PC-9 (cell line): ENCODE results near the gene GLRA1. TPM values are rescaled to one million over a fixed set of nuclear protein-coding genes. Genes with fewer than 3 reads are reported as not detected.

ENCODE experiments used
- BruUV-seq: library from RNA; stranded (reverse); fragments of 400-500 nt; replicated peaks from 2 replicates; lab custom pipeline; 2021; lab: Mats Ljungman, UMichigan
- CTCF ChIA-PET: fragments of 300-600 bp; sonication (Branson Sonifier 250); formaldehyde crosslinking; loops from one replicate; lab custom pipeline; 2022; ENCODE audit warnings: antibody characterized with exemption; lab: Charles Lee
- POLR2A ChIA-PET: fragments of 300-600 bp; sonication (Branson Sonifier 250); formaldehyde crosslinking; loops from one replicate; lab custom pipeline; 2022; ENCODE audit warnings: antibody characterized with exemption; ENCODE audit not compliant: unreplicated experiment; lab: Charles Lee
- DNase-seq, 2 experiments: peaks; one replicate each; pipeline versions ENCODE4 v3.0.0 to v3.0.0-alpha.2; 2015 to 2022; ENCODE audit warnings: mixed read lengths in 1 of 2
- H2AFZ ChIP-seq: fragments of 200-600 bp; sonication (generic); 2 replicates; pipeline ENCODE4 v1.8.1; 2017; ENCODE audit warnings: antibody characterized with exemption
- H3F3A ChIP-seq: fragments of 200-600 bp; sonication (generic); 2 replicates; pipeline ENCODE4 v1.8.1; 2017; ENCODE audit warnings: antibody characterized with exemption, mild to moderate bottlenecking, low read depth; ENCODE audit not compliant: insufficient read depth
- H3K27ac ChIP-seq: fragments of 200-600 bp; sonication (generic); 2 replicates; pipeline ENCODE4 v1.6.1; 2016; ENCODE audit warnings: mixed run types
- H3K27me3 ChIP-seq: fragments of 200-600 bp; sonication (generic); 2 replicates; pipeline ENCODE4 v1.6.1; 2016; ENCODE audit warnings: low read depth, mixed run types; ENCODE audit not compliant: insufficient read depth
- H3K36me3 ChIP-seq: fragments of 200-600 bp; sonication (generic); 2 replicates; pipeline ENCODE4 v1.6.1; 2016; ENCODE audit warnings: low read depth, mixed run types
- H3K4me1 ChIP-seq: fragments of 200-600 bp; sonication (generic); replicated peaks from 2 replicates; pipeline ENCODE4 v1.6.1; 2016; ENCODE audit warnings: mixed run types; ENCODE audit not compliant: insufficient read depth
- H3K4me2 ChIP-seq: fragments of 200-600 bp; sonication (generic); 2 replicates; pipeline ENCODE4 v1.6.1; 2017; ENCODE audit warnings: mixed run types
- H3K4me3 ChIP-seq: fragments of 200-600 bp; sonication (generic); 2 replicates; pipeline ENCODE4 v1.6.1; 2016; ENCODE audit warnings: mixed run types
- H3K79me2 ChIP-seq: fragments of 200-600 bp; sonication (generic); 2 replicates; pipeline ENCODE4 v1.6.1; 2017; ENCODE audit warnings: low read depth, mixed run types
- H3K9me2 ChIP-seq: fragments of 200-600 bp; sonication (generic); 2 replicates; pipeline ENCODE4 v1.8.1; 2017; ENCODE audit warnings: mild to moderate bottlenecking; ENCODE audit not compliant: insufficient read depth
- H3K9me3 ChIP-seq: fragments of 200-600 bp; sonication (generic); 2 replicates; pipeline ENCODE4 v1.8.1; 2016; ENCODE audit warnings: low read depth; ENCODE audit not compliant: insufficient read depth
- H4K20me1 ChIP-seq: fragments of 200-600 bp; sonication (generic); 2 replicates; pipeline ENCODE4 v1.8.1; 2017; ENCODE audit not compliant: insufficient read depth
- EZH2 ChIP-seq: fragments of 200-600 bp; sonication (generic); IDR thresholded peaks from 2 replicates; pipeline ENCODE4 v1.8.0; 2017; ENCODE audit warnings: antibody characterized with exemption, low read depth
- intact Hi-C: fragments of 100-400 bp; cut with micrococcal nuclease; formaldehyde crosslinking; loops from one replicate; pipeline ENCODE4 v1.10.0; 2022; ENCODE audit not compliant: unreplicated experiment
- total RNA-seq: library from RNA; stranded (reverse); gene quantifications from 2 replicates; pipeline ENCODE4 v1.2.3, GENCODE V29; 2021
- TF ChIP-seq, protein P1 (sequence below): fragments of 200-600 bp; sonication (generic); conservative IDR thresholded peaks from 2 replicates; pipeline ENCODE4 v1.6.1; 2017; ENCODE audit warnings: mixed run types, antibody characterized with exemption, mild to moderate bottlenecking, moderate library complexity

The GLRA1 gene
- total RNA-seq, 1 experiment from 2014 or later, result not detected

DNA sequence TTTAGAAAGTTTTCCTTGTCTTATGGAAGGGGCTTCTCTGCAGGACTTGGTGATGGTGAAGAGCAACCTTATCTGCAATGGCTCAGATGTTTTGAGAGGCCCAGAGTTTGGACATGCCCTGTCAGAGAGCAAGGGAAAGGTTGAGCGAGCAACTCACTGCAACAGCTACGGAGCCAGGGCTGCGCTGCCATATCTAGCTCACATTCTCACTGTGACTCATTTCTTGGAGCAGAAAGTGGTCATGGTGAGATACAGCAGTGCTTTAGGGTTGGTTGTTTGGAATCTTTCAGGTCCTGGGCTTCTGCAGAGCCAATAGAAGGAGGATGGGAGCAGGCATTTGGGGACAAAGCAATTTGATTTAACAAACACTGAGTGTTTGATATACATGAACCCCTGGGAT lies 12.3 kb downstream of the GLRA1 start:
- no peaks in the 10 kb centered on the region for H3K9me2 ChIP-seq

DNA sequence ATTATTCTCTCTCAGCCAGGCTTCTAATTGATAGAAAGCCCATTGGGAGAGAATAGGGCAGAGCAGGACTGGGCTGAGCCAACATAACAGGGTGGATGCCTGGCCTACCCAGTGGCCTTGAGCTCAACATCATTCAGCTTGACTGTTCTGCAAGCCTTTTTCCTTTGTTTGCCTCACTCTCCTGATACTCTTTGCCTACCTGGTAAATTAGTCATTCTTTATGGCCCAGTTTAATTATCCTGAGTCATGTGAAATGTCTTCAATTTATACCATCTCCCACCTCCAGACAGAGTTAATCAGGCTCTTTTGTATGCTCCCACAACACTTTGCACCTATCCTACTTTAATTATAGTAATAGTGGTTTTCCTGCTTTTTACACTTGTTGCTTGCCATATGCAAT lies 13.6 kb downstream of the GLRA1 start:
- H3K27ac ChIP-seq, result no peak overlapping the region
- no peaks in the 10 kb centered on the region for H3F3A ChIP-seq
- no peaks in the 10 kb centered on the region for H3K9me3 ChIP-seq
- BruUV-seq, result no TSS peak
- 0 out of 2 replicates have a peak, but pooled peaks cover 6% of the 10 kb centered on the region for H3K27me3 ChIP-seq
- TF ChIP-seq EZH2, result no peak
- TF ChIP-seq, protein P1, sequence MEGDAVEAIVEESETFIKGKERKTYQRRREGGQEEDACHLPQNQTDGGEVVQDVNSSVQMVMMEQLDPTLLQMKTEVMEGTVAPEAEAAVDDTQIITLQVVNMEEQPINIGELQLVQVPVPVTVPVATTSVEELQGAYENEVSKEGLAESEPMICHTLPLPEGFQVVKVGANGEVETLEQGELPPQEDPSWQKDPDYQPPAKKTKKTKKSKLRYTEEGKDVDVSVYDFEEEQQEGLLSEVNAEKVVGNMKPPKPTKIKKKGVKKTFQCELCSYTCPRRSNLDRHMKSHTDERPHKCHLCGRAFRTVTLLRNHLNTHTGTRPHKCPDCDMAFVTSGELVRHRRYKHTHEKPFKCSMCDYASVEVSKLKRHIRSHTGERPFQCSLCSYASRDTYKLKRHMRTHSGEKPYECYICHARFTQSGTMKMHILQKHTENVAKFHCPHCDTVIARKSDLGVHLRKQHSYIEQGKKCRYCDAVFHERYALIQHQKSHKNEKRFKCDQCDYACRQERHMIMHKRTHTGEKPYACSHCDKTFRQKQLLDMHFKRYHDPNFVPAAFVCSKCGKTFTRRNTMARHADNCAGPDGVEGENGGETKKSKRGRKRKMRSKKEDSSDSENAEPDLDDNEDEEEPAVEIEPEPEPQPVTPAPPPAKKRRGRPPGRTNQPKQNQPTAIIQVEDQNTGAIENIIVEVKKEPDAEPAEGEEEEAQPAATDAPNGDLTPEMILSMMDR, result no peak
- no peaks in the 10 kb centered on the region for H3K4me1 ChIP-seq
- no peaks in the 10 kb centered on the region for H3K9me2 ChIP-seq
- CTCF ChIA-PET, result no interaction called here
- no peaks in the 10 kb centered on the region for H4K20me1 ChIP-seq
- no peak overlapping the region for H2AFZ ChIP-seq
- H3K36me3 ChIP-seq, result no peaks in the 10 kb centered on the region
- no peak overlapping the region for H3K4me2 ChIP-seq
- H3K4me3 ChIP-seq, result no peak overlapping the region
- intact Hi-C loops, result no loop called here
- no peaks in the 10 kb centered on the region for H3K79me2 ChIP-seq
- DNase-seq, result no peak
- POLR2A ChIA-PET, result no interaction called here

More for the DNA sequence above, 12.3 kb downstream of the GLRA1 start:
- Histone ChIP-seq H4K20me1 (no peaks in the 10 kb centered on the region), H3F3A (no peaks in the 10 kb centered on the region), H3K4me1 (no peaks in the 10 kb centered on the region), H3K79me2 (no peaks in the 10 kb centered on the region), H3K27ac (no peak overlapping the region), H3K9me3 (no peaks in the 10 kb centered on the region), H3K4me3 (no peak overlapping the region), H3K4me2 (no peak overlapping the region), H3K36me3 (no peaks in the 10 kb centered on the region), H2AFZ (no peak overlapping the region), H3K27me3 (peaks cover 9% of the 10 kb centered on the region; the same call in 1 of the 2 replicates)
- POLR2A ChIA-PET, result no interaction called here
- CTCF ChIA-PET, result no interaction called here
- no peak for TF ChIP-seq EZH2
- intact Hi-C loops, result no loop called here
- no peak for DNase-seq
- no TSS peak for BruUV-seq

DNA sequence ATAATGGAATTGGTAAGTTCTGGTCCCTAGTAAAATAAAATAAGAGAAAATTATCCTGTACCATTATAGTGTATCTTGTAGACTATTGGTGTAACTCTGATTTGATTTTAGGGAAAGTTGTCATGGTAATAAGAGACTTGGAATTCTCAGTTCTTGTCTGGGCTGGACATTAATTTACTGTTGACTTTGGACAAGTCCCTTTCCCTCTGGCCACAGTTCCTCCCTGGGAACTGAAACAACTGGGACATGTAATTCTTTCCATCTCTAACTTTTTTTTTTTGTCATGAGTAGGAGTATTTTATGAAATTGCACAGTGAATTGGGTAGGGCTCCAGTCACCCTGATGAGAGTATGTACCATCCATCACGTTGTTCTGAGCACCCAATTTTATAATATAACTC lies 15.0 kb downstream of the GLRA1 start:
- CTCF ChIA-PET, result no interaction called here
- BruUV-seq, result no TSS peak
- TF ChIP-seq EZH2, result no peak
- TF ChIP-seq, protein P1, result no peak

DNA sequence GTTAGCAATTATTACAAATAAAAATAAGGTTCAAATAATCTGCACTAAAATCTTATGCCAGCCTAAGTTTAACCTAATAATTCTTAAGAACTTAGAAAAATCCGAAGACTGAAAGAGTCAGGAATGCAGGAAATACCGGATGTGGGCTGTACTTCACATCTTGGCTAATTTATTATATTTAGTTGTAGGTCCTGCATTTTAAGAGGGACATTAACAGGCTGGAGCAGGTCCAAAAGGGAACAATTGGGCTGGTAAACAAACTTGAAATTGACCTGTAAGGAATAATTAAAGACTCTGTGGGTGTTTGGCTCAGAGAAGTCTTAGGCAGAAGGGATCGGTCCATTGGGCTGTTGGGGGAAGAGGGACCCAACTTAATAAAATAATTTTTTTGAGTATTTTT lies 18.4 kb downstream of the GLRA1 start:
- Histone ChIP-seq H3K36me3 (no peaks in the 10 kb centered on the region), H3K27me3 (peaks cover 6% of the 10 kb centered on the region; the same call in 1 of the 2 replicates), H2AFZ (no peak overlapping the region), H4K20me1 (no peaks in the 10 kb centered on the region), H3F3A (no peaks in the 10 kb centered on the region), H3K4me3 (no peak overlapping the region), H3K4me2 (no peak overlapping the region), H3K4me1 (no peaks in the 10 kb centered on the region), H3K27ac (no peak overlapping the region), H3K79me2 (no peaks in the 10 kb centered on the region), H3K9me2 (no peaks in the 10 kb centered on the region), H3K9me3 (no peaks in the 10 kb centered on the region)
- no peak for DNase-seq
- intact Hi-C loops, result no loop called here
- BruUV-seq, result no TSS peak
- CTCF ChIA-PET, result no interaction called here
- POLR2A ChIA-PET, result no interaction called here
- TF ChIP-seq EZH2, result no peak

More for the DNA sequence above, 15.0 kb downstream of the GLRA1 start:
- Histone ChIP-seq H4K20me1 (no peaks in the 10 kb centered on the region), H3K79me2 (no peaks in the 10 kb centered on the region), H3K4me2 (no peak overlapping the region), H3K9me3 (no peaks in the 10 kb centered on the region), H3K4me3 (no peak overlapping the region), H3K36me3 (no peaks in the 10 kb centered on the region), H3F3A (no peaks in the 10 kb centered on the region), H3K27me3 (peaks cover 6% of the 10 kb centered on the region; the same call in 1 of the 2 replicates), H3K27ac (no peak overlapping the region), H3K4me1 (no peaks in the 10 kb centered on the region), H3K9me2 (no peaks in the 10 kb centered on the region), H2AFZ (no peak overlapping the region)
- POLR2A ChIA-PET, result interaction anchor here (0.6 kb wide), 1 partner anchor 98 kb away, joined by 5 read pairs; no protein-coding TSS in a partner anchor
- DNase-seq, result no peak
- intact Hi-C loops, result no loop called here
